Spleen (tissue), 7 donors: ENCODE results near the gene HMGXB4.

ENCODE experiments used
- CTCF ChIP-seq, 11 experiments: fragments of 200-600 bp in 7 of 11; fragments of 450-650 bp in 4 of 11; sonication (generic) in 4 of 11; IDR thresholded peaks in 8 of 11; conservative IDR thresholded peaks in 3 of 11; 1 replicate in 7 of 11; 2 replicates in 4 of 11; pipeline versions ENCODE4 v1.4.0 to v1.8.0; 2016 to 2021; ENCODE audit warnings: antibody characterized with exemption in 11 of 11, inconsistent platforms in 4 of 11, mild to moderate bottlenecking in 1 of 11
- POLR2A ChIP-seq, 3 donors: fragments of 450-650 bp; IDR thresholded peaks; one replicate each; pipeline ENCODE4 v1.5.1; 2017; ENCODE audit warnings: antibody characterized with exemption in 3 of 3, mild to moderate bottlenecking in 1 of 3
- POLR2AphosphoS5 ChIP-seq, 3 donors: sonication (generic); formaldehyde crosslinking; IDR thresholded peaks; one replicate each; pipeline ENCODE4 v1.5.1; 2017; ENCODE audit warnings: antibody characterized with exemption in 3 of 3
- donor health status: DM: no; HTN: no; CAD: no; lungs with moderate emphysema.
- donor health status: DM: no; HTN: no; CAD: no.
- donor health status: DM: no; HTN: no; CAD: no.

DNA sequence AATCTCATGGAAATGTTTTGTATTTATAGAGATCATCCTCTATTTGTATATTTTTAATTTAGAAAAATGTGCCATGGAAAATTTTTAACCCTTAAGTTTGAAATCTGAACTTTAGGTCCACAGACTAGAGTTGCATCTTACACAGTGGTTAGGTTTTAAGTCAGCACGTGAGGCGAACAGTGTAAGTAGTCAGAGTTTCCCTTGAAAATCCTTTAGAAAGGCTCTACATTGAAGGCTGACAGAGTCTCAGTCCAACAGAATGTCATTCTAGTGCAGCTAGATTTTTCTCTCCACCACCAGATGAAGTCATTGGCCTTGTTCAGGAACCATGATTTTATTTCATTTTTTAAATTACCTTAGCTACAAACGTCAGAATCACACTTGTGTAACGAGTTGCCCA is 18.7 kb downstream of the HMGXB4 start:
- TF ChIP-seq CTCF (IDR thresholded peaks at IDR 0.05 in 8 of 11, conservative IDR thresholded peaks at IDR 0.05 in 3 of 11), result no peak
- TF ChIP-seq POLR2AphosphoS5 (IDR thresholded peaks at IDR 0.05), result no peak
- no peak for TF ChIP-seq POLR2A (IDR thresholded peaks at IDR 0.05)
